SIG-M5 (cell line): ENCODE measurements around the gene SLC43A1.

Experiments used
- DNase-seq: peaks from one replicate; lab custom pipeline; 2025; lab: John Stamatoyannopoulos, UW

SLC43A1 gene

DNA sequence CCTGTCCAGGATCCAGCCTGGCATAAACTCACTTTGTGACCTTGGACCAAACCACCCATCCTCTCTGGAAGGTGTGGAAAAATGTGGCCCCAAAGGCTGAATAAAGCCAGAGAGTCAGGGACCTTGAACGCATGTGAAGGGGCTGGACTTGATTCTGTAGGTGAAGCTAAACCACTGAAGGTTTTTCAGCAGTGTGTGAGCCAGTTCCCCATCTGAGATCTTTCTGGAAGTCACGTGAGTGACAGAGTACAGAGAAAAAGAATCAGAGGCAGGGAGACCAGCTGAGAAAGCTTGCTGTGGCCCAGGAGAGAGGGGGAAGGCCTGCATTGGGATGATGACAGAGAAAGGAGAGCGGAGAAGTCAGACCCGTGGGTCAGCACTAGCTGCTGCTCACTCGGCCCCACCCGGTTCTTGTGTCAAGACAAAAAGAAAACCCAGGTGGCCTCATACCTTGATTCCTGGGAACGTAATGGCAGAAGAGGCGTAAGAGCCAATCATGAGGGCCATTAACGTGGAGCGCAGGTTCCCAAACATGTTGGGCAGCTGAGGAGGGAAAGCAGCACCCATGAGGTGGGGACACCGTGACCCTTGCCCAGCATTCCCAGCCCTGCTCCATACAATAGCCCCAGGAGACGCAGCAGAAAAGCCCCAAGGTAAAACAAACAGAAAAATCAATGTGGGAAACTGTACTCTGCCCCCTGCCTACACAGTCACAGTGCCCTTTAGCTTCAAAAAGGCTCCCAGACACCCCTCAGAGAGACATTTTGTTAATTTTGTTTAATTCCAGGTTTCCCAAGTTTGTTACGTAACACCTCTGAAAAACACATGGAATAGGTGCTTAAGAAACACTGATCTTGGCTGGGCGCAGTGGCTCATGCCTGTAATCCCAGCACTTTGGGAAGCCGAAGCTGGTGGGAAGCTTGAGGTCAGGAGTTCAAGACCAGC lies 17.9 kb downstream of the SLC43A1 start:
- DNase-seq = no peak

DNA sequence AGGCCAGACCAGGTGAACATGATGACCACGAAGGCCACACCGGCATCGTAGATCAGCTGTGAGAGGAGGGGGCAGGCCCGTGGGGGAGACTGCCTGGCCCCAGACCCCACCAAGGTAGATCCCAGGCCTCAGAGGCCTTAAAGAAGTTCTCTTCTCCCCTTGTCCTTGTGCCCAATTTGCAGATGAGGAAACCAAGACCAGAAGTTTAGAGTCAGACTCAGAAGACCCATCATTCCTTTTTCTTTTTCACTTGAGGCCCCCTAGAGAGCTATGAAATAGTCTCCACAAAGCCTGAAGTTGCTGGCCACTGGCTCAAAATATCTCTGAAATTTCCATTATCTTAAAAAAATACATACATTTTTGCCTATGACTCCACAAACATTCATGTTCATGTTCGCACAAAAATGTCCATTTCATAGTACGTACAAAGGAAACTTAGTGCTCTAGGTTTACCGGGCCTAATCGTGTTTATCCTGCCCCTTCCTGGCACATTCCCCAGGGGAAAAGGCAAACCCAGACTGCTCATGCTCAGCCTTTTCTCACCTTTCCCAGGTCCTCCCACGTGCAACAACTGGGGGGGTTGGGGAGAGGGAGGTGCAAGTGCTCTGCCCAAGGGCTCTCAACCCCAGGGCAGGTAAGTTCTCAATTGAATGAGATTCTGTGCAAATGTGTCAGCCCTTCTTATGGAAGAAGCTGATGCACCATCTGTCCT lies 19.2 kb downstream of the SLC43A1 start:
- no peak for DNase-seq

DNA sequence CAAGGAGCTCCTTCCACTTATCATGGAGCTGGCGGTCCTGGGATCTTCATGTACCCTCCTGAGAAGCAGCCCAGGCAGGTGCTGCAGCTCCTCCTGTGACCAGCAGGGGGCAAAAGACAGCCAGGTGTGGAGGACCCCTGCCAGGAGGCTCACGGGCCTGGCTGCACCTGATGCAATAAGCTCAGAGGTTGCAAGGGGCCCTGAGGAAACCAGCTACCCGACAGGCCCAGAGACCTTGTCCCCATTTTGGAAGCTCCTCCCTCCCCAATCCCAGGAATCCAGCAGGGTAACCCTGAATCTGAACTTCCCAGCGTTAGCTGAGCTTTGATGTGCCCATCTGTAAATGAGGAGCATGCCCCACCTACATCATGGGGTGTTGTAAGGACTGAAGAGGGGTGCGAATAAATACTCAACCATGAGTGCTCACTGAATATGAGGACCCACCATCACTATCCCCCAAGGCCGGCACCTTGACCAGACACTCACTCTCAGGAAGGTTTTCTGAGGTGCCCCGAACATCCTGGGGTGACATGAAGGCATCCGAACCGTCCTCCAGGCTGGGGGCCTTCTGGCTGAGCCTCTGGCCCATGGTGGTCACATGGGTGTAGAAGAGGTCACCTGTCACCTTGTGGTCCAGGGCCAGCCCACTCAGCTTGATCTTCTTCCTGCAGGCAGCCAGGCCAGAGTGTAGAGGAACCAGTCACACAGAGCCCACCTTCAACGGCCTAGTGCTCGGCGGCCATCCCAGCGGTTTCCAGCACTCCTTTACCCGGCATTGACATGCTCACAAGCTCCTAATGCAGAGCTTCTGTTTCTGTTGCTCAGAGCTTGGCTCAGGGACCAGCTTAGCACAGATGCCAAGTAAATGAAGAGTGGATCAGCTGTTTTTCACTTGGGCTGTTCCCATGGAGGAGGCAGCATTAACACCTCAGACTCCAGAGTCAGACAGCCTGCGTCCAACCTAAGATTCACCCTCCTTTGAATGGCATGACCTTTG lies 21.7 kb downstream of the SLC43A1 start:
- no peak for DNase-seq

DNA sequence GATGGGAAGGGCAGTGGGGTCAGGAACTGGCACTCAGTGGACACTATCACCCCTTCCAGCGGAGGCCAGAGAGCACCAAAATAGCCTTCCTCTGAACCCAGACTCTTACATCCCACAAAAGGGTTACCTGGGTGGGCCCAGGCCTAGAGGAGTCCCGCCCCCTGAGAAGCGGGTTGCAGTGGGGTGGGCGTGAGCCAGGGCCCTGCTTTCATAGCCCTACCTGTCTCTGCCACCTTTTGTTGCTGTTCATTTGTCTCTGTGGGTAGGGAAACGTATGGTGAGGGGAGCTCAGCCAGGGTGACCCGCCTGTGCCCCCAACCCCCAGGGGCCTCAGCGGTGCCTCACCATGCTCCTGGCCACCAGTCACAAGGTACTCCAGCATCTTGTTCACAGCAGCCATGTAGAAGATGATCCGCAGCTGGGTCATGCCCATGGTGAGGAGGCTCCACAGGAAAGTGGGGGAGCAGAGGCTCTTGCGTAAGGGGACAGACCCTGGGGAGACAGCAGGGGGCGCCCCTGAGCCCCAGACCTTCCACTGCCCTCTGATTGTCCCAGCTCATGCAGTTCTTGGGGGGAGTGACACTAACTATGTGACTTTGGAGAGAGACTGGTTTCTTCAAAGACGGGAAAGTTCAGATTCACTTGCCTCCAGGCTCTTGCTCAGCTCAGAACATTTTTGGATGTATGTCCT lies 24.0 kb downstream of the SLC43A1 start:
- no peak for DNase-seq

DNA sequence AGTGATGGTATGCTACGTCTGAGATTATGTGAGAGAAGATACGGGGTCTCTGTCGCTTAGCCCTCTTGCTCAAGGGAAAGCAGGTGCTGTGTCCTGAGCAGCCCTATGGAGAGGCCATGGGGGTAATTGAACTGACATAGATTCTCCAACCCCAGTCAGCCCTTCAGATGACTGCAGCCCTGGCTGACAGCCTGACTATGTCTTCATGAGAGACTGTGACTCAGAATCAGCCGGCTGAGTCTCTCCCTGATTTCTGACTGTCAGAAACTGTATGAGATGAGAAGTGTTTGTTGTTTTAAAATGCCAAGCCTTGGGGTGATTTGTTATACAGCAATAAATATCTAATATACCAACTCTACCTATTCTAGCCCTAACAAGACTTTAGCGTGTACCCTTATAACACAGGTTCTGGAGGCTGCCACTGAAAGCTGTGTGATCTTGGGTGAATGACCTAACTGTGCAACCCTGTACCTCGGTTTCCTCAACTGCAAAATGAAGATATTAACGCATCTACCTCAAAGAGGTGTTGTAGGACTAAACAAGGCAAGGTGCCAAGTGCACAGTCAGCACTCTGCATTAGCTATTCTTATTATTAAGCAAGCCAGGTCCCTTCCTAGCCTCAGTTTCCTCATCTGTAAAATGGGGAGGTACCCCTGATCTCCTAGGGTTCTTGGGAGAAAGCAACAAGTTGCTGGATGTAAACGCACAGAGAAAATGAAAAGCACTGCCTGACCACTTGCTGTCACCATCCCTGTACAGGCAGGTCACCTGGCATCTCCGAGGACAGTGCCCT lies 24.9 kb downstream of the SLC43A1 start:
- DNase-seq = no peak

DNA sequence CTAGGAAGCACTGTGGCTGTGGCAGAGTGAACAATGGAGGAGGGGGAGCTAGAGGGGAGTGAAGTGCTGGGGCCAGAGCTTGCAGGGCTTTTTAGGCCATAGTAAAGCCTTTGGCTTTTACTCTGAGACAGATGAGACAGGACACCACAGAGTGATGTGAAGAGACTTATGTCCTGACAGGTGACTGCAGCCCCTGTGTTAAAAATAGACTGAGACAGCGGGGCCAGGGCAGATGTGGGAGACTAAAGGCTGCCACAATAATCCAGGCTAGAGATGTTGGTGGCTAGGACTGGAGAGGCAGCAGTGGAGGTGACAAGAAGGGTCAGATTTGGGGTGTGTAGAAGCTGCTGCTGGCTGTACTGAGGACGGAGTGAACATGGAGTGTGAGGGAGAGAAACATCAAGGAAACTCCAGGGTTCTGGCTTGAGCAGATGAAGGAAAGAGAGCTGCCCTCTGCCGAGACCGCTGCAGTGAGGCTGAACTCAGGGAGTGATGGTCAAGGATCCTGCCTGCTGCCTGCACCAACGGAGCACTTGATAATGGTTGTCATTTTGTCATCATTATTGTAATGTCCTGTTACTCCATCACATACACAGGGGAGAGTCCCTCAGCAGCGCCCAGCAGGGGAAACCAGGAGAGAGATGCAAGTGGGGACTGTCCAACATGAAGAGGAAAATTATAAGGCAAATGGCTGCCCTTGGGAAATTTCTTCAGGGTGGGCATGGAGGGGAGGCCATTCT lies 27.4 kb downstream of the SLC43A1 start:
- DNase-seq = no peak

DNA sequence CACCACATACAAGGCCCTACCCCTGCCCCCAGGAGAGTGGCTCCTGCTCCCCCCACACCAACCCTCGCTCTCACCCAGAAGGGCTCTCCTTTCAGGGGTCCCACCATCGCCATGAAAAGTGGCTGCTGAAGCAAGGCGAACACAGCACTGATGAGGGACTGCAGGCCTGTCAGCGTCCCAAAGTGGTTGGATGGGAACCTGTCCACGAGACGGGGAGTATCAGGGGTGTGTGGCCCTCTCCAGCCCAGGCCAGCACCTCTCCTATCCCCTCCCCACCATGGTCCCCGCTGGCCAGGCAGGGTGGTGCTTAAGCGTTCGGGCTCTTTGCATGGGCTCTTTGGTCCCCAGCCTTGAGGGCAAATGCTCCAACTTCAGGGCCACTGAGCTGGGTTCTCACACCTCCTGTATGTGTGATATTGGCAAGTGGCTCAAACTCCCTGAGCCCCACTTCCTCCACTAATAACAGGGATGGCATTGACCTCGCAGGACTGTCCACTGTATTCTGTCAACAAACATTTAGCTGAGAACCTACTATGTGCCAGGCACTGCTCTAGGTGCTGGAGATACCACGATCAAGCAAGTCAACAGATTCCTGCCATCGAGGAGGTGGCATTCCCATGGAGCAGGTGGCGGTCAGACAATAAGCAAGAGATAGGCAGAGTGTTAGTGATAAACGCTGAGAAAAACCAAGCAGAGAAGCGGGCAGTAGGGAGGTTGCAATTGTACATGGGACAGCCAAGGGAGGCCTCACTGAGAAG lies 28.3 kb downstream of the SLC43A1 start:
- DNase-seq = no peak

DNA sequence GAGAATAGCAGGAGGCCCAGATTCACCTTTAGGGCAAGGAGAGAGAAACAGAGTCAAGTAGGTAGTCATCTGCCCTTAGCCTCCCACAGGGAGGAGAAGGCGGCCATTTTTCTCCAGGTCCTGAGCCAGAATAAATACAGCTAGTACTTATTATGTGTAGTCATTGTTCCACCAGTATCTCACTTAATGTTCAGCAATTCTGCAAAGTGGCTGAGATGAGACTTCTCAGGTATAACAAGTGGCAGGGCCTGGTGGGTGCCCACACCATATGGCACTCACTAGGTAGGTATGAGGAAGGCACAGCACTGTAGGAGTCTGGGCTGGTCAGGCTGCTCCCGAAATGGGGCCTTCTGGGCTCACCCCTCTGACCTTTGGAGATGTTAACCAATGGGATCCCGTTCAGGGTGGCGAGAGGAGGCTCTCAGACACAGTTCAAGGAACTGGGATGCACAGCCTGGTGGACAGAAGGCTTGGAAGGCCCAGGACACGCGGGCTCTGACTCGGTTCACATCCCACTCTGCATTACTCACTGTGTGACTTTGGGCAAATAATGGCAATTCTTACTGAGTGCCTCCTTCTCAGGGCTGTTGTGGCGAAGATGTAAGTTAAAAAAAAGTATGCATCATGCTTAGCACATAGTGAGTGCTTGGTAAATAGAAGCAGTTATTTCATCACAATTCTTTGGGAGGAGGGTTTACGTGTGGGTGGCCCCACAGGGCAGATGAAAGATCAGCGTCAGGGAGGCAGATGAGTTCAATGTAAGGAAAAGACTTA lies 30.1 kb downstream of the SLC43A1 start:
- peak; percentile 81 for DNase-seq

DNA sequence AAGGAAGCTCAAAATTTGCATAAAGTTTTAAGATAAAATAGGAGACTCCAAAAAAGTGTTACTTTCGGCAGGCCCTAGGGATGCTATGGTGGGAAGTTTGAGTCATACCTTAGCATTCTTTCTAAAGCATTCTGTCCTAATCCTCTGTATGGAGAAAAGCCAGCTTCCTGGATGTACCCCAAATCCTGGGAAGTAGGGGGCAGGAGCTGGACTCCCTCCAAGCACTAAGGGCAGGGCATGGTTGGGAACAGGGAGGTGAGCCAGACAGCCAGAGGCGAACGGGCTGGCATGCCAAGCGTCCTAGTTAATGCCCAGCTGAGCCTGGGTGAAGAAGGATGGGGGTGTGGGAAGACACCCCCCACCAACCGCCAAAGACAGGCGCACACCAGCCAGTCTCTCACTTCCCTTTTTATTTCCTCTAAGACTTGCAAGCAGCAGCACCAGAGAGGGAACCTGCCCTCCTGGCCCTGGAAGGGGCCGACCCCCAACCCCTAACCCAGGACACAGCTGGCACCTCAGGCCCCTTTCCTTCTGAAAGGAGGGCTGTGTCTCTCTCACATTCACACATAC lies 31.3 kb downstream of the SLC43A1 start:
- peak; percentile 4 for DNase-seq

DNA sequence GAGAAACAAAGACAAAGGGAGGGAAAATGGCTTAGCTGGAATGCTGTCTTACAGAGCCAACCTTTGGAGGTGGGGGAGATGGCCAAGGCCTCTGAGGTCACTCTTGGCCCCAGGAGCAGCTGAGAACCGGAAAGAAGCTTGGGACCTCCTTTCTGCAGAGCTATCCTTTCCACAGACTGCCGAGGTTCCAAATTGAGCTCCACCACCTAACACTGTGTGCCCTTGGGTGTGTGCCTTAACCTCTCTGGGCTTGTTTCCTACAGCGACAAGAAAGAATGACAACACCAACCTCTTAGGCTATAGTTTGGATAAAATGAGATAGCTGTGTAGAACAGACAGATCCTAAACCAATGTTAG lies 32.0 kb downstream of the SLC43A1 start:
- DNase-seq = no peak

DNA sequence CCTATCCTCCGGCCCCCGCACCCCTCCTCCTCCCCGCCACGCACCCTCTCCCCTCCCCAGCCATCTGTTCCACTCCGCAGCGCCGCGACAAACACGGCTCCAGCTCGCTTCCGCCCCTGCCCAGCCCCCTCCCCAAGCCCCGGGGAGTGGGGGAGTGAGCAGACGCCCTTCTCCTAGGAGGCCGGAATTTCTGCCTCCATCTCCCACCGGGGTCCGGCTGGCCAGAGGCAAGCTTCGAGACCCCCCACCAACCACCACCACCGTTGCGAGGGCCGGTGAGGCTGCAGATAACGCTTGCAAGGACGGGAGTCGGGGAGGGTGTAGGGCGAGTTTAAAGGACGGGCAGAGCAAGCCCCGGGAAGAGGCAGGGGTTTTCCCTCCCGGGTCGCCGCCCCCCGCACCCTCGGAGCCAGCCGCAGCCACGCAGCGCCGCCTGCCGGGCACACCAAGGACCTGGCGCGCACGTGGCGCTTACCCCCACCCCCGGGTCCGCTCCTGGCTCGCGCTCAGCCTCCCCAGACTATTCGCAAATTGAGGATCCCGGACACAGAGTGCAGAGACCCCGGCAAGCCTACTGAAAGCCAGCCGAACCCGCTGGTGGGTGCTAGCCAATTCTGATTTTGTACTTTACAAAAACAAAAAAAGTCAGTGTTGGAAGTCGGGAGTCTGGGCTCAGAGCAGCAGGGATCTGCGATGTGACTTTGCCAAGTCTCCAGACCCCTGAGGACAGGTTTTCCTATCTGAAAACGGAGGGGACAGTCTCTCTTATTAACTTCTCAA lies 32.5 kb downstream of the SLC43A1 start:
- DNase-seq = no peak

DNA sequence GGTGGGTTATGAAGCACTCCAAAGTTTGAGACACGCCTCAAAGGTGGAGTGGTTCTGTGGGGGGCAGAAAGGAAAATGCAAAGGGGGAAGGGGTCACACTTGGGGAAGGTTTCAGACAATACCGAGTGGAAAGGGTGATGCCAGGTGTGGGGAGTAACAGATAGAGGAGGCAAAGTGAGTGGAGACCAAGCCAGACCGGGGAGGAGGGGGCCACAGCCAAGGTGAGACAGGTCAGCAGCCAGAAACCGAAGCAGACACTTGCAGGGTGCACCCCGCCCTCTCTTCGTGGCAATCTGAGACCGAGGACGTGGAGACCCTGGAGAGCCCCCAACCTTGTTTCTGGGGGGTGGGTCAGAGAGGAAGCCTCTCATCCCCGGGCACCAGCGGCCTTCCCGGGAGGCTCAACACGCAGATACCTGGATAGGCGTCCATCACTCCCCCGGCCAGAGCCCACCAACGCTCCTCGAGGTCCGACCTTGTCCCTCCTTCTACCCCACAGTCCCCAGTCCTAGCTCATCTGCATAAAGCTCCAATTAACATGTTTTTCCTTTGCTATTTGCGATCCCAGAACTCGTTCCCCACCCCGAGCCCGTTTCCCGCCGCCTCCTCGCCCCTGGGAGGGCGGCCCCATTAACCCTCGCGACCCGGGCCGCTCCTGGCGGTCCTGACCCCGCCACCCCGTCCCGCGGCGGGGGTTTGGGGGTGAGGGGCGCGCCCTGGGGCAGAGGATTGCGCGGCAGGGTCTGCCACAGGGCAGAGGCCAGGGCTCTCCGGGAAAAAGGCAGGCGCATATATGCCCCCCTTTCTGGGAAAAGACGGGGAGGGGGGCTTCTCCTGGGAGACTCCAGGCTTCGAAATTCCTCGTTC lies 33.4 kb downstream of the SLC43A1 start:
- no peak for DNase-seq

DNA sequence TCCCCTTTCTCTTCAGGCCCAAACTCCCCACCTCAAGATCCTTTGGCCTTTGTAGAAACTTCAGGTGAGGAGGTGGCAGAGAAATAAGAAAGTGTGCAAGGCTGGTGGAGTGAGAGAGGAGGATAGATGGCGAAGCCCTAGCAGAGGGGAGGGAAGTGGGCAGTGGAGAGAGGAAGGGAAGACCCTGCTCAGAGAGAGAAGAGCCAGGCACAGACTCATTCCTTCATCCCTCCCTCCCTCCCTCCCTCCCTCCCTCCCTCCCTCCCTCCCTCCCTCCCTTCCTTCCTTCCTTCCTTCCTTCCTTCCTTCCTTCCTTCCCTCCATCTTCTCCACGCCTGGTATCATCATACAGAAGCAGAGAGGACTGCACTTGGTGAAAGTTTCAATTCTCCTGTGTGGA lies 34.2 kb downstream of the SLC43A1 start:
- DNase-seq = no peak

DNA sequence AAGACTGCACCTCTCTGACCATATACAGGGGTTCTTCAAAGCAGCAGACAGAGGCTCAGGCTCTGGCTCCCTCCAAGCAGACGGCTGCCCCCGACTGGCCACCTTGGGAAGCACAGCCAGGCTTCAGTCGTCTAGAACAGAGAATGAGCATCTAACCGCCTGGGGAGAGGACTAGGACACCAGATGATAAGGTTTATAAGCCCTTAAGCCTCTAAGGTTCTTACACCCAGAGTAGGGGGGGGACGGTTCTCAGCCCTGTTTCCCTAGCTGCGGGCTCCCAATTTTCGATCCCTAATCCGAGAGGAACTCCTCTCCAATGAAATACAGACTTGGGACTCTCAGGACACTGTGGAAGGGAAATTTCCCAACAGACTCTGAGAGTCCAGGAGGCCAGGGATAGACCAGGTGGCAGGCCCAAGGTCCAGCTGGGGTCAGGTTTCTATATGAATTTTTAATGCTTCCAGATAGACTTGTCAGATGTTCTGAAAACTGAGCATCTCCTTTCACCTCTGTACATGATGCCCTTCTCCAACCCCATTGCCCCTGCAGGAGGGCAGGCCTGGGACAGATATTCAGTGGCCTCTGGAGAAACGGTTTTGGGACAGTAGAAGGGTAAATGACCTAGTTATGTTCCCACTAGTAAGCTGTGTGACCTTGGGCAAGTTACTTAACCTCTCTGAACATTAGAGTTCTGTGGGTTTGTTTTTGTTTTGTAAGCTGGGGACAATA lies 34.9 kb downstream of the SLC43A1 start:
- DNase-seq = no peak

DNA sequence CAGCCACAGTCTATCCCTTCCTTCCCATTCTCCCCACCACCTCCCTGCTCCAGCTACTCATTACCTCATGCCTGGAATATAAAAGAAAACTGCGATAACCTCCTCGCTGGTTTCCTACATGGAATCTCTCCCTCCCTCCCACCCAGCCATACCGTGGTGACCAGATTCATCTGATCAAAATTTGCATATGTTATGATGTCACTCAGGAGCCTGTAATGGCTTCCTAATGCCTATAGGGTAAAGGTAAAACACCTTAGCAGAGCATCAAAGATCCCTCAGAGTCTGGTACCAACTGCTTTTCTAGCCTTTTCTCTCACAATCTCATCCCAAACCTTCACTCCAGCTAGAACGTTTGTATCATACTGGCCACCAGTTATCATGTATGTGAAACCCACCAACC lies 35.6 kb downstream of the SLC43A1 start:
- no peak for DNase-seq
